Fibroblast of pulmonary artery (primary cell): ENCODE data around the gene PADI6.

Experiments used
- DNase-seq: peaks from one replicate; pipeline ENCODE4 v3.0.0-alpha.2; 2010; ENCODE audit warnings: low read depth
- H3K4me3 ChIP-seq: replicated peaks from 2 replicates; pipeline ENCODE4 v1.5.1; 2011; ENCODE audit warnings: low read depth, mild to moderate bottlenecking, control low read depth, low read length, moderate library complexity
- TF ChIP-seq, protein P1 (sequence below): IDR thresholded peaks from 2 replicates; pipeline ENCODE4 v1.5.1; 2011; ENCODE audit warnings: mild to moderate bottlenecking, control low read depth, low read length, inconsistent platforms; ENCODE audit errors: missing control alignments

PADI6 gene

DNA sequence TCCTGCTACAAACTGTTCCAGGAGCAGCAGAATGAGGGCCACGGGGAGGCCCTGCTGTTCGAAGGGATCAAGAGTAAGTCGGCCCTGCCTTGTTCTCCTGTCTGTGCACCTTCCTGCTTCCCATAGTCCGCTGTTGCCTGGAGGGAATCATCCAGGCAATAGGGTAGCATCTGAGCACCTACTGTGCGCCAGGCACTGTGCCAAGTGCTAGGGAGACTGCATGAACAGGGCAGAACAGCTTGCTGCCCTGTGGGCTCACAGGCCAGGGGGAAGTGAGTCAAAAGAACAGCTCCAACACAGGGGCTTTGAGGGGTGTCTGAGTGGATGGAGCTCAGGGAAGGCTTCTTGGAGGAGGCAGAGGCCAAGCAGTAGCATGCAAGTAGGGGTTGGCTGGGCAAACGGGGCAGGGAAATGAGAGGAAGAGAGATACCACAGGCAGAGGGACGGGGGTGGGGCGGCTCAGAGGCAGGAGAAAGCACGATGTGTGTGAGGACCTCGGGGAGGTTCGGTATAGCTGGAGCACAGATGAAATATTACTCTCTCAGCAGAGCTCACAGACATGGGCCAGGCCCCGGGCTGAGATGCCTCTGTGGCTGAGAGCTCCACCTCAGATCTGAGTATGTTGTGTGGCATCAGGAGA is 15.5 kb upstream of the PADI6 start:
- H3K4me3 ChIP-seq: no peak overlapping the region
- TF ChIP-seq, protein P1, sequence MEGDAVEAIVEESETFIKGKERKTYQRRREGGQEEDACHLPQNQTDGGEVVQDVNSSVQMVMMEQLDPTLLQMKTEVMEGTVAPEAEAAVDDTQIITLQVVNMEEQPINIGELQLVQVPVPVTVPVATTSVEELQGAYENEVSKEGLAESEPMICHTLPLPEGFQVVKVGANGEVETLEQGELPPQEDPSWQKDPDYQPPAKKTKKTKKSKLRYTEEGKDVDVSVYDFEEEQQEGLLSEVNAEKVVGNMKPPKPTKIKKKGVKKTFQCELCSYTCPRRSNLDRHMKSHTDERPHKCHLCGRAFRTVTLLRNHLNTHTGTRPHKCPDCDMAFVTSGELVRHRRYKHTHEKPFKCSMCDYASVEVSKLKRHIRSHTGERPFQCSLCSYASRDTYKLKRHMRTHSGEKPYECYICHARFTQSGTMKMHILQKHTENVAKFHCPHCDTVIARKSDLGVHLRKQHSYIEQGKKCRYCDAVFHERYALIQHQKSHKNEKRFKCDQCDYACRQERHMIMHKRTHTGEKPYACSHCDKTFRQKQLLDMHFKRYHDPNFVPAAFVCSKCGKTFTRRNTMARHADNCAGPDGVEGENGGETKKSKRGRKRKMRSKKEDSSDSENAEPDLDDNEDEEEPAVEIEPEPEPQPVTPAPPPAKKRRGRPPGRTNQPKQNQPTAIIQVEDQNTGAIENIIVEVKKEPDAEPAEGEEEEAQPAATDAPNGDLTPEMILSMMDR: no peak
- DNase-seq: no peak

DNA sequence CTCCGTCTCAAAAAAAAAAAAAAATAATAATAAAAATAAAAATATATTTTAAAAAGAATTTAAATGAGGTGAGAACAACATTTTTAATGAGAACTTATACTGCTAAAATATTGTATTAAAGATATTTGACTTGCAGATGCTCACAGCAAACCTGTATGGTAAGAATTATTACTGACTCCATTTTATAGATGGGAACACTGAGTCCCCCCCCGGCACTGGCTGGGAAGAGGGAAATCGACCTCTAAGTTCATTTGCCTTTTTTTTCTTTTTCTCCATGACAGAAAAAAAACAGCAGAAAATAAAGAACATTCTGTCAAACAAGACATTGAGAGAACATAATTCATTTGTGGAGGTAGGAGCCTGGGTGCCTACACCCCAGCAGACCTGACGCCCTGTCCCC is 13.4 kb upstream of the PADI6 start:
- H3K4me3 ChIP-seq: no peak overlapping the region
- no peak for DNase-seq
- TF ChIP-seq, protein P1: no peak

DNA sequence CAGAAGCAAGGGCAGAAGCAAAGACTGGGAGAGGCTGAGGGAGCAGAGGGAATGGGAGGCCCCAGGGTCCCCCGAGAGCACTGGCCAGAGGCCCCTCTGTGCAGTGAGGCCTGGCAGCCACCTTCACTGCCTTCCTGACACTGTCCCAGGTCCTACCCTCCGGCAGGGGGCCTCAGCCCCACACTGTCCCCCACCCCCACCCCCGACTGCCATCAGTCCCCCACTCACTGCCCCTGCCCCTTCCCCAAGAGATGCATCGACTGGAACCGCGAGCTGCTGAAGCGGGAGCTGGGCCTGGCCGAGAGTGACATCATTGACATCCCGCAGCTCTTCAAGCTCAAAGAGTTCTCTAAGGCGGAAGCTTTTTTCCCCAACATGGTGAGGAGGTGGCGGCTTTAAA is 13.0 kb upstream of the PADI6 start:
- H3K4me3 ChIP-seq: no peak overlapping the region
- DNase-seq: no peak
- TF ChIP-seq, protein P1: no peak

DNA sequence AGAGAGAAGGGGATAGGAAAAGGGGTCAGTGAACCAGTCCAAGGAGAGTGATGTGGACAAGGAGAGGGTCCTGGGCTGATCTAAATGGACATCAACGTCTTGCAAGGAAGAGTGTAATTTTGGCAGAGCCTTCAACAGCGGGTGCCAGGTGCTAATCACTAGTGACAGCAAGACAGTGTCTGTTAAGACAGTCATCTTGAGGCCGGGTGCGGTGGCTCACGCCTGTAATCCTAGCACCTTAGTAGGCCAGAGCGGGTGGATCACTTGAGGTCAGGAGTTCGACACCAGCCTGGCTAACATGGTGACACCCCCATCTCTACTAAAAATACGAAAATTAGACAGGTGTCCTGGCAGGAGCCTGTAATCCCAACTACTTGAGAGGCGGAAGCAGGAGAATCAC is 12.2 kb upstream of the PADI6 start:
- TF ChIP-seq, protein P1: no peak
- DNase-seq: no peak

DNA sequence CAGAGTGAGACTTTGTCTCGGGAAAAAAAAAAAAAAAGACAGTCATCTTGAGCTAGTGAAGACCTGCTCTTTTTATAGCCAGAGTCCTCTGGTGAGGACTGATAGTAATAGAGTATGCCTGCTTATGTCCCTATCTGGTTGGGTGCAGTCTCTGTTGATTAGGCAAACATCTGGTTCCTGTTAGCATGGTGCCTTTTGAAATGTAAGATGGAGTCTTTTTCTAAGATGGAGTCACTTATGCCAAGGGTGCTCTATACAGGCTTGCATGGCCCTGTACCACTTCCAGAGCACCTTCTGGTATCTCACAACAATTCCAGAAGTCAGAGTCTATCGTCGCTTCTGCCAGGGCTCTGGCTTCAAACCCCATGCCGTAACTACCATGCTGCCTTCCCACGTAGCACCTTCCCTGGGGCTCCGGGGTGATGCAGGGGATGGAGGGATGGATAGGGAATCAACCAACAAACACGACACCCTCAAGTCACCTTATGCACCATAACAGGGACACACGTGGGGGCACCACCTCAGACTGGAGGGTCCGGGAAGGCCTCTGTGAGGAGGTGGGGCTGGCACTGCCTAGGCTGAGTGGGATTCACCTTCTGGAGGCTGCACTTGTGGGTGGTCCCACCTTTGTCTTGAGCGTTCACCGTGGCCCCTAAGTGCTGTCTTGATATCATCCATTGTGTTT is 11.6 kb upstream of the PADI6 start:
- DNase-seq: no peak
- H3K4me3 ChIP-seq: no peak overlapping the region
- TF ChIP-seq, protein P1: no peak

More for the DNA sequence above, 12.2 kb upstream of the PADI6 start:
- no peak overlapping the region for H3K4me3 ChIP-seq

DNA sequence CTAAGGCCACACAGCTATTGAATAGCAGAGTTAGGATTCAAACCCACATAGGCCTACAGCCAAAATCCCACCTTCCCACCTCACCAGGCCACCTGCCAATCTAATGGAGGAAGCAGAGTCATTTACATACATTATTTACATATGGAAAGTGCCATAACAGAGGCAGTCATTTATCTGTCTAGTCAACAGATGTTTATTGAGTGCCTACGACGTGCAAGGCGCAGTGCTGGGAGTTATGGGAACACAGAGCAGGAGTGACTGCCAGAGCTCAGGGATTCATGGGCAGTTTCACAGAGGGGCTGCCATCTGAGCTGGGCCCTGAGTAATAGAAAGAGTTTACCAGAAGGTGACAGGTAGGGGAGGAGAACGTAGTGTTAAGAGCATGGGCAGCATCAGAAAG is 10.3 kb upstream of the PADI6 start:
- no peak overlapping the region for H3K4me3 ChIP-seq
- no peak for DNase-seq
- TF ChIP-seq, protein P1: no peak

DNA sequence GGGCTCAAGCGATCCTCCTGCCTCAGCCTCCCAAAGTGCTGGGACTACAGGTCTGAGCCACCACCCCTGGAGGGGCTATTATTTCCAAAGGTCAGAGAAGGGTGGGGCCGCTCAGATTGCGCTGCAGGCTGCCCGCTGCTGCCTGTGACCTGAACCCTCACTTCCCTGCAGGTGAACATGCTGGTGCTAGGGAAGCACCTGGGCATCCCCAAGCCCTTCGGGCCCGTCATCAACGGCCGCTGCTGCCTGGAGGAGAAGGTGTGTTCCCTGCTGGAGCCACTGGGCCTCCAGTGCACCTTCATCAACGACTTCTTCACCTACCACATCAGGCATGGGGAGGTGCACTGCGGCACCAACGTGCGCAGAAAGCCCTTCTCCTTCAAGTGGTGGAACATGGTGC is 8.6 kb upstream of the PADI6 start:
- TF ChIP-seq, protein P1: no peak
- DNase-seq: no peak
- H3K4me3 ChIP-seq: no peak overlapping the region
